Measurements from ENCODE around the gene RFTN1. TPM values are rescaled to one million over a fixed set of nuclear protein-coding genes. Genes with fewer than 3 reads are reported as not detected.
"Not testable (repeated sequence)": the region's sequence is repeated elsewhere in the genome, so short reads cannot be mapped to it uniquely, and the experiment has no call there.

RFTN1 gene
- total RNA-seq, 1 donor from 2014 or later, result 21.4 TPM

- no peak for DNase-seq (ENCODE audit: low read depth in 2 of 2)
Observed at GRCh38 chr3:16330351-16330750, 183.1 kb downstream of the RFTN1 start.

- no peak for DNase-seq (ENCODE audit: low read depth in 2 of 2)
Observed at GRCh38 chr3:16329826-16330129, 183.7 kb downstream of the RFTN1 start.

- DNase-seq (ENCODE audit: low read depth in 2 of 2), result no peak
Observed at GRCh38 chr3:16329036-16329825, 184.3 kb downstream of the RFTN1 start.

- DNase-seq (ENCODE audit: low read depth in 2 of 2), result no peak
Observed at GRCh38 chr3:16328124-16328523, 185.4 kb downstream of the RFTN1 start.

- DNase-seq (ENCODE audit: low read depth in 2 of 2), result no peak
Observed at GRCh38 chr3:16326724-16327349, 186.7 kb downstream of the RFTN1 start.

- DNase-seq (ENCODE audit: low read depth in 2 of 2), result no peak
Observed at GRCh38 chr3:16325850-16326249, 187.6 kb downstream of the RFTN1 start.

- DNase-seq (ENCODE audit: low read depth in 2 of 2), result no peak
Observed at GRCh38 chr3:16323737-16324136, 189.8 kb downstream of the RFTN1 start.

GRCh38 chr3:16322189-16322588 is 191.3 kb downstream of the RFTN1 start:
- no peak for DNase-seq (ENCODE audit: low read depth in 2 of 2)

- DNase-seq (ENCODE audit: low read depth in 2 of 2), result no peak
Observed at GRCh38 chr3:16320711-16321110, 192.8 kb downstream of the RFTN1 start.

- no peak for DNase-seq (ENCODE audit: low read depth in 2 of 2)
Observed at GRCh38 chr3:16319723-16320122, 193.8 kb downstream of the RFTN1 start.

GRCh38 chr3:16319307-16319706 is 194.2 kb downstream of the RFTN1 start:
- peak; percentile 35 to 65 for DNase-seq (ENCODE audit: low read depth in 2 of 2)

GRCh38 chr3:16318176-16318575 is 195.3 kb downstream of the RFTN1 start:
- no peak for DNase-seq (ENCODE audit: low read depth in 2 of 2)

- DNase-seq (ENCODE audit: low read depth in 2 of 2), result no peak
Observed at GRCh38 chr3:16317561-16317945, 195.9 kb downstream of the RFTN1 start.

GRCh38 chr3:16316847-16317560 is 196.5 kb downstream of the RFTN1 start:
- no peak for DNase-seq (ENCODE audit: low read depth in 2 of 2)

- DNase-seq (ENCODE audit: low read depth in 2 of 2), result no peak
Observed at GRCh38 chr3:16316396-16316795, 197.1 kb downstream of the RFTN1 start.

- no peak for DNase-seq (ENCODE audit: low read depth in 2 of 2)
Observed at GRCh38 chr3:16315623-16316022, 197.9 kb downstream of the RFTN1 start.

- no peak for DNase-seq (ENCODE audit: low read depth in 2 of 2)
Observed at GRCh38 chr3:16313886-16314645, 199.4 kb downstream of the RFTN1 start.

- DNase-seq (ENCODE audit: low read depth in 2 of 2), result peak; percentile 62 to 65
Observed at GRCh38 chr3:16311960-16312451, 201.5 kb downstream of the RFTN1 start.

GRCh38 chr3:16310486-16310885 is 203.0 kb downstream of the RFTN1 start:
- not testable (repeated sequence) for DNase-seq (ENCODE audit: low read depth in 2 of 2)

- DNase-seq (ENCODE audit: low read depth in 2 of 2), result peak; percentile 52 to 59
Observed at GRCh38 chr3:16309558-16309957, 203.9 kb downstream of the RFTN1 start.

- no peak for DNase-seq (ENCODE audit: low read depth in 2 of 2)
Observed at GRCh38 chr3:16308727-16309126, 204.8 kb downstream of the RFTN1 start.
